ENCODE results near the gene ZNF37A. TPM values are rescaled to one million over a fixed set of nuclear protein-coding genes. Genes with fewer than 3 reads are reported as not detected.
A peak's percentile ranks its signal among the peaks of the same experiment; 100 is the strongest.
"Not testable (repeated sequence)": the region's sequence is repeated elsewhere in the genome, so short reads cannot be mapped to it uniquely, and the experiment has no call there.

Gene ZNF37A
- 10 to 100 TPM; 11.9 to 23.4 (median 18.6) TPM for polyA plus RNA-seq (ENCODE audit: insufficient read depth in 1 of 5, insufficient read length in 5 of 5, low replicate concordance in 1 of 5)
- long read RNA-seq, donor 1: 0 reads
- long read RNA-seq, donor 2: 0 reads
- long read RNA-seq, donor 3: 0 reads
- long read RNA-seq, donor 4: 0 reads
- long read RNA-seq, donor 5, full-length matches to known transcripts: 1 of 1 reads
- long read RNA-seq, donor 5, partial matches to known transcripts: 0 of 1 reads
- long read RNA-seq, donor 5, other reads (novel, unspliced or antisense): 0 of 1 reads
- long read RNA-seq, donor 6, full-length matches to known transcripts: 1 of 1 reads
- long read RNA-seq, donor 6, partial matches to known transcripts: 0 of 1 reads
- long read RNA-seq, donor 6, other reads (novel, unspliced or antisense): 0 of 1 reads
- long read RNA-seq, donor 7, full-length matches to known transcripts: 1 of 1 reads
- long read RNA-seq, donor 7, partial matches to known transcripts: 0 of 1 reads
- long read RNA-seq, donor 7, other reads (novel, unspliced or antisense): 0 of 1 reads
- long read RNA-seq, donor 8: 0 reads

- DNase-seq: peak; percentile 89 to 92
Observed at GRCh38 chr10:38094158-38094926, at the start of gene ZNF37A. Gene ZNF37A (plus strand): TSS chr10:38094337. CDS start chr10:38096618, 2,281 bp downstream.

GRCh38 chr10:38045129-38045528 lies 49.0 kb upstream of the ZNF37A start:
- DNase-seq: no peak

DNA sequence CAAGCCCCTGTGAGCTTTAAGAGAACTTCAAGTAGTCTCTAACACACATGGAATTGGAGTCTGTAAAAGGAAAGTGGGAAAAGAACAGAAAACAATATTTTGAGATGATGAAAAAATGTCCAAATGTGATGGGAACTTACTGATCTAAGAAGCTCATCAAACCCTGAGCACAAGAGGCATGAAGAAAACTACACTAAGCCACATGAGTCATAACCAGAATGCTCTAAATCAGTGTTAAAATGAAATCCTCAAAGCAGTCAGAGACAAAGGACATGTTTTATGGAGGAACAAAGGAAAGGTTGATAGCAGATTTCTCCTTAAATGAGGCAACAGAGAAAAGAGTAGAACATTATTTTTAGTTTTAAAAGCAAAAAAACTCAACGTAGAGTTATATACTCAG lies 46.5 kb upstream of the ZNF37A start:
- DNase-seq: no peak

- no peak for DNase-seq
Observed at GRCh38 chr10:38050212-38050611, 43.9 kb upstream of the ZNF37A start.

GRCh38 chr10:38054361-38054797 lies 39.8 kb upstream of the ZNF37A start:
- no peak for DNase-seq

DNA sequence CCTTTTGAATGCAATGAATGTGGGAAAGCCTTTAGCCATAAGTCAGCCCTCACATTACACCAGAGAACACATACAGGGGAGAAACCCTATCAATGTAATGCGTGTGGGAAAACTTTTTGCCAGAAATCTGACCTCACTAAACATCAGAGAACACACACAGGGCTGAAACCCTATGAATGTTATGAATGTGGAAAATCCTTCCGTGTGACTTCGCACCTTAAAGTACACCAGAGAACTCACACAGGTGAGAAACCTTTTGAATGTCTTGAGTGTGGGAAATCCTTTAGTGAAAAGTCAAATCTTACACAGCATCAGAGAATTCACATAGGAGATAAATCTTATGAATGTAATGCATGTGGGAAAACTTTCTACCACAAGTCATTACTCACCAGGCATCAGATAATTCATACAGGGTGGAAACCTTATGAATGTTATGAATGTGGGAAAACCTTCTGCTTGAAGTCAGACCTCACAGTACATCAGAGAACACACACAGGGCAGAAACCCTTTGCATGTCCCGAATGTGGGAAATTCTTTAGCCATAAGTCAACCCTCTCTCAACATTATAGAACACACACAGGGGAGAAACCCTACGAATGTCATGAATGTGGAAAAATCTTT lies 38.8 kb upstream of the ZNF37A start:
- DNase-seq: not testable (repeated sequence)

GRCh38 chr10:38069663-38070062 lies 24.5 kb upstream of the ZNF37A start:
- DNase-seq: not testable (repeated sequence)

DNA sequence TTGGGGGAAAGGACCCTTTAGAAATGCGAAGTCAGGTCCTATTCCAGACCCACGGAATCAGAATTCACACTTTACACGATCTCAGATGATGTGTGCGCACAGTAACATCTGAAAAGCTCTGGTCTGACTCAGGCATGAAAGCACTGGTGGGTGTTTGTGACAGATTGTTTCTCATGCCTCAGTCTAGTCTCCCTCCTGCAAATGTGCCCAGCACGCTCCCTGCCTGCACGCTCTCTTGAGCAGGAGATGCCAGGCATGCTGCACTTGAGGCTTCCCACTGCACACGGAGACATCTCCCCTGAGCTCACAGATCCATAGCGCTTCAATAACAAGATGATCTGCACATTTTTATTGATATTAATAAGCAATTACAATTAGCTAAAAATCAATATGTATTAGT lies 23.6 kb upstream of the ZNF37A start:
- DNase-seq: no peak

DNA sequence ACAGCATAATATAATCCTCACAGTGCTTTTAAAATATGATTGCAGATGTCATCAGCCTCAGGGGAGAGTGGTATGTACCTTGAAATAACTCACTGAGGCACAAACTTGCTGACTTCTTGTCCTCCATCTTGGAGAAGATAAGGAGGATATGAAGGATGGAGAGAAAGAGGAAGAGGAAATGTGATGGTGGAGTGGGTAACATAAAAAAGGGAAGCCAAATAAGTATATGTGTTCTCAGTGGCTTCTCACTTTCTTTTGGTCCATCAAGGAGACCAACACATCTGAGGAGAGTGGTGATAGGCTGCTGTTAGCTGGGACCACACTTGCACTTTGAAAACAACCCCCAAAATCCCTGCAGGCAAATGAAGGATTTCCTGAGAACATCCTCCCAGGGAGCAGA lies 21.6 kb upstream of the ZNF37A start:
- no peak for DNase-seq

- DNase-seq: no peak
Observed at GRCh38 chr10:38076687-38077086, 17.4 kb upstream of the ZNF37A start.

- DNase-seq: not testable (repeated sequence)
Observed at GRCh38 chr10:38093318-38093717, 819 bp upstream of the ZNF37A start.

DNA sequence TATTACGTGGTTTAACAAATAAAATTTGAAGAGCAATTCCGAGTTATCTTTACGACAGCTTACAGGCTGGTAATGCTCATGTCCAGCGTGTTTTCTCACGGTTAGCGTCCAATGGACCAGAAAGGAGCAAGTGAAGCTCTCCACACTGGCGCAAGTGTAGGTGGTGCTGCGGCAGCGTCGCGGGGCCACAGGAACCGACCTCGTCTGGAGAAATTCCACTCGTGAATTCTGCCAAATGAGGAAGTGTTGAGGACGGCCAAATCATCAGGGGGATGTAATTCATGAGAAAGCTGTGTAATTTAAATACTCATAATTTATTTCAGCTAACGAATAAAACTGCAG lies 350 bp upstream of the ZNF37A start:
- DNase-seq: no peak

DNA sequence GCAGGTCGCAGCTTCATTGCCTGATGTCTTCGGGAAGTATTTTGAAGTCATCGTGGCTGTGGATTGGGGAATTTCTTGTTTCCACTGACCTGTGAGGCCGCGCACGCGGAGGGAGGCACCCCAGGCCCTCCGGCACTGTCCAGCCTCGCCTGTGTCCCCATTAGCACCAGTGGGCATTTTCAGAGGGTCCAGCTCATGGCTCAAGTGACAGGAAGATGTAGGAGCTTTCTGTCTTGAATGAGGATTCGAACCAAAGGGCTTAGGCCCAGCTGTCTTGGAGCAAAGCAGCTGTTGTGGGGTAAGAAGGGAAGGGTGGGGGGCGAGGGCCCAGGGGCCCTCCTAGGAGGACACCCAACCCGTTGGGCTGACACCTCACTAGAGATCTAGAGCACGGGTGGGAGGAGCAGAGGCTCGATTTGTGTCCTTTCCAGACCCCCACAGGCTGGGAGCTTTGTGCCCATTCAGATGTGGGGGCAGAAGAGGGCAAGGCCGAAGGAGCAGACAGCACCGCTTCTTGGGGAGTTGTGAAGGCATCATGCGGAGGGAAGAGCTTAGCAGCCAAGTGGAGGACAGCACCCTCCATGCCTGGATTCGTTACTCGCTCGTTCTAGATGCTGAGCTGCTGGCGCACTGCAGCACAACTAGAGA lies 914 bp downstream of the ZNF37A start:
- no peak for DNase-seq

DNA sequence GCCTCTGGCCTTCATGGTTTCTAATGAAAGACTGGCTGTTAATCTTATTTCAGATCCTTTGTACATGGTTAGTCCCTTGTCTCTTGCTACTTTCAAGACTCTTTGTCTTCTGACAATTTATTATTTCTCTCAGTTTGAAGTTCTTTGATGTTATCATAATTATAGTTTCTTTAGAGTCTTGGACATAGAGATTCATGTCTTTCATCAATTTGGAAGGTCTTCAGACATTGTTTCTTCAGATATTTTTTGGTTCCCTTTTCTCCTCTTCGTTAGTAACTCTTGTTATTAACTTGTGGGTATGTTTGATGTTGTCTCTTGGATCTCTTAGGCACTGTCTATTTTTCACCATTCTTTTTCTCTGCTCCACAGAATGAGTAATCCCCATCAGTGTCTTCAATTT lies 8.7 kb downstream of the ZNF37A start:
- no peak for DNase-seq

DNA sequence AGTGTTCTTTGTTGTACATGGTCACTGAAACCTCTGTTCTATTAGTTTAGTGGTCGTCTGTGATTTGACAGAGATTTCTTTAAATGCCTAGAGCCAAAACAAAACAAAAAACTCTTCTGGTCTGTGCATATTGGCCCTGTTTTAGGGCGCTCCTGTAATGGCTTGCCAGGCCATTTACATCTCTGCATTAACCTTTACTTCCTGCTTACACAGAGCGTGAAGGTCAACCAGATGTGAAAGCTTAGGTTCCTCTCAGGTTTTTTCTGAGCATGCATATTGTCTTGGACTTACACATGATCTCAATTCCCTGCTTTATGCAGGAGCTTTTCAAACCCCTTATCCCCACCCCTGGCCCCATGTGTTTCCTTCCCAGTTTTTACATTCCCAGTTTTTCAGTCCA lies 9.6 kb downstream of the ZNF37A start:
- DNase-seq: no peak

GRCh38 chr10:38112159-38112558 lies 18.0 kb downstream of the ZNF37A start:
- no peak for DNase-seq

GRCh38 chr10:38118072-38118807 lies 24.1 kb downstream of the ZNF37A start:
- DNase-seq: no peak

DNA sequence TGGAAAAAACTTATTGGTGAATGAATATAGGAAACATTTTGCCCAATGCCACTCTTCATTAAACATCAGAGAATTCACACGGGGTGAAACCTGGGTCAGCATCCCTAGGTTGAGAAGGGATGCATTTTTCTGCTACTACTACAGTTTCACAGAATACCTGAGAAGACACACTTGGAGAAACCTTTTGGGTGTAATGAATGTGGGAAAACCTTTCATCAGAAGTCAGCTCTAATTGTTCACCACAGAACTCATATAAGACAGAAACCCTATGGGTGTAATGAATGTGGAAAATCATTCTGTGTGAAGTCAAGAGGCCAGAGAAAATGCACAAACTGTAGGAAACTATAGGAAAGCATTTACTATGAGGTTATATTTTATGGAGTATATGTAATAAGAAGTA lies 24.9 kb downstream of the ZNF37A start:
- no peak for DNase-seq

GRCh38 chr10:38127812-38128211 lies 33.7 kb downstream of the ZNF37A start:
- no peak for DNase-seq

- DNase-seq: no peak
Observed at GRCh38 chr10:38143587-38143986, 49.5 kb downstream of the ZNF37A start.

Measured in right lung (tissue), 10 donors.